Psoas muscle (tissue), 8 donors: Measurements from ENCODE around the gene FANCM. TPM values are rescaled to one million over a fixed set of nuclear protein-coding genes. Genes with fewer than 3 reads are reported as not detected.

Experiments
- ATAC-seq, 4 donors: fragments of 200-7000 bp; cut with Tn5 transposase; one replicate each; pipeline ENCODE4 v1.9.1; 2020; ENCODE audit warnings: moderate library complexity in 3 of 4, mild to moderate bottlenecking in 2 of 4
- DNase-seq, 2 donors: peaks; one replicate each; pipeline ENCODE4 v3.0.0-alpha.2; 2020
- H3K27ac ChIP-seq: fragments of 200-600 bp; one replicate; pipeline ENCODE4 v1.8.0; 2022
- H3K27me3 ChIP-seq, 3 donors: fragments of 200-600 bp in 1 of 3; one replicate each; pipeline versions ENCODE4 v1.6.1 to v1.8.0; 2013 to 2022; ENCODE audit warnings: low read length in 2 of 3, mild to moderate bottlenecking in 2 of 3, moderate library complexity in 1 of 3; ENCODE audit not compliant: insufficient read depth in 3 of 3
- H3K36me3 ChIP-seq, 2 donors: fragments of 200-600 bp in 1 of 2; one replicate each; pipeline versions ENCODE4 v1.6.1 to v1.8.0; 2013 to 2022; ENCODE audit warnings: low read depth in 1 of 2, mild to moderate bottlenecking in 1 of 2, moderate library complexity in 1 of 2; ENCODE audit not compliant: insufficient read depth in 1 of 2
- H3K4me1 ChIP-seq: fragments of 200-600 bp; one replicate; pipeline ENCODE4 v1.8.0; 2022
- H3K4me3 ChIP-seq: fragments of 200-600 bp; one replicate; pipeline ENCODE4 v1.8.0; 2022; ENCODE audit warnings: mild to moderate bottlenecking
- H3K9me3 ChIP-seq: fragments of 200-600 bp; one replicate; pipeline ENCODE4 v1.8.0; 2022
- CTCF ChIP-seq: fragments of 200-600 bp; IDR thresholded peaks from one replicate; pipeline ENCODE4 v1.8.0; 2022; ENCODE audit warnings: antibody characterized with exemption
- WGBS, 3 donors: extraction: QIAGEN DNeasy Blood & Tissue Kit; methylation state at CpG; one replicate each; pipeline versions ENCODE4 v1.1.6 to v1.1.7; 2013; 5-methylcytosine and 5-hydroxymethylcytosine counted together
- intact Hi-C, 2 donors: fragments of 100-400 bp; cut with DNase I; formaldehyde crosslinking; loops; one replicate each; pipeline versions ENCODE4 v1.11.0 to v1.14.2; 2022
- polyA plus RNA-seq, 3 donors: library from polyadenylated mRNA; stranded (reverse); fragments of 200-250 nt; gene quantifications; one replicate each; pipeline ENCODE4 v1.2.3, GENCODE V29; 2013
- total RNA-seq, 4 donors: library from RNA; stranded (reverse); fragmentation: NEBNext Ultra II Directional in 2 of 4; extraction: Animal tissue kit (Norgen Biotek cat#: 25700) in 2 of 4; gene quantifications; one replicate each; pipeline versions ENCODE4 v1.2.1 to v1.2.4, GENCODE V29; 2021 to 2023
- donor health status: healthy with polysubstance abuse.
- donor health status: DM: no; HTN: no; CAD: no; lungs with moderate emphysema.
- donor health status: Bipolar disorder and iron deficiency.
- donor health status: healthy.
- donor health status: DM: yes; HTN: yes; CAD: no.
- donor health status: DM: no; HTN: no; CAD: no.
- donor health status: DM: no; HTN: no; CAD: no.
- donor health status: DM: yes; HTN: yes; CAD: no.

Gene FANCM
- total and polyA plus RNA-seq, 7 donors = 1.0 to 2.4 (median 1.7) TPM

- no peaks in the 10 kb centered on the region for H3K9me3 ChIP-seq
- no peak overlapping the region for H3K27ac ChIP-seq
- H3K27me3 ChIP-seq = no peaks in the 10 kb centered on the region
- no peak overlapping the region for H3K4me3 ChIP-seq
- intact Hi-C loops = no loop called here
- ATAC-seq (no peak), DNase-seq (no peak)
- WGBS, 3 donors = 94 to 98% (median 98%) methylated on average over 1 of the region's 1 CpG
- no peak for TF ChIP-seq CTCF
- H3K4me1 ChIP-seq = peaks cover 4% of the 10 kb centered on the region
- H3K36me3 ChIP-seq = no peaks in the 10 kb centered on the region
Measured at GRCh38 chr14:45246691-45247090, 111.0 kb downstream of the FANCM start.

- 95 to 100% (median 100%) methylated on average over 1 of the region's 1 CpG for WGBS, 3 donors
- no peak for TF ChIP-seq CTCF
- Histone ChIP-seq H3K27me3 (no peaks in the 10 kb centered on the region), H3K27ac (no peak overlapping the region), H3K9me3 (no peaks in the 10 kb centered on the region), H3K4me3 (no peak overlapping the region), H3K4me1 (peaks cover 11% of the 10 kb centered on the region), H3K36me3 (no peaks in the 10 kb centered on the region)
- ATAC-seq (no peak), DNase-seq (no peak)
- intact Hi-C loops = no loop called here
Measured at GRCh38 chr14:45247427-45247826, 111.7 kb downstream of the FANCM start.

GRCh38 chr14:45249856-45250575, 114.3 kb downstream of the FANCM start:
- Histone ChIP-seq H3K27ac (no peak overlapping the region), H3K4me3 (no peak overlapping the region)
- 59 to 67% (median 62%) methylated on average over 5 of the region's 5 CpGs for WGBS, 3 donors

More at GRCh38 chr14:45249856-45250575, 114.3 kb downstream of the FANCM start:
- Histone ChIP-seq H3K4me1 (peaks cover 11% of the 10 kb centered on the region), H3K27me3 (no peaks in the 10 kb centered on the region), H3K9me3 (no peaks in the 10 kb centered on the region), H3K36me3 (no peaks in the 10 kb centered on the region)
- intact Hi-C loops = loop anchor here in 1 of 2 donors (5.0 kb wide), 1 partner anchor 353 kb away; a partner anchor contains a TSS
- ATAC-seq = no peak
- DNase-seq = no peak
- TF ChIP-seq CTCF = no peak

Other genes starting within 250 kb of the FANCM start
- gene KLHL28, start 174.0 kb upstream of the FANCM start, total RNA-seq = 10 to 100 TPM; 10.4 to 15.5 (median 13.0) TPM
- gene KLHL28, start 174.0 kb upstream of the FANCM start, polyA plus RNA-seq = 10 to 100 TPM in 1 of 3 donors, 1 to 10 TPM in 2; 3.3 to 12.2 (median 4.5) TPM
- 10 to 100 TPM in 3 of 4 donors, 1 to 10 TPM in 1; 9.1 to 16.0 (median 11.5) TPM for gene TOGARAM1, start 173.7 kb upstream of the FANCM start, total RNA-seq
- 1 to 10 TPM; 5.1 to 8.7 (median 5.9) TPM for gene TOGARAM1, start 173.7 kb upstream of the FANCM start, polyA plus RNA-seq
- gene PRPF39, start 51.8 kb upstream of the FANCM start, total RNA-seq = 10 to 100 TPM; 13.8 to 32.4 (median 20.2) TPM
- 10 to 100 TPM; 10.1 to 23.4 (median 13.1) TPM for gene PRPF39, start 51.8 kb upstream of the FANCM start, polyA plus RNA-seq
- gene FKBP3, start 1.4 kb upstream of the FANCM start, total RNA-seq = 100 to 1,000 TPM; 169 to 202 (median 185) TPM
- gene FKBP3, start 1.4 kb upstream of the FANCM start, polyA plus RNA-seq = 100 to 1,000 TPM; 132 to 346 (median 260) TPM
- gene MIS18BP1, start 117.3 kb downstream of the FANCM start, total RNA-seq = 1 to 10 TPM; 2.0 to 5.1 (median 3.2) TPM
- 1 to 10 TPM; 1.5 to 3.3 (median 2.3) TPM for gene MIS18BP1, start 117.3 kb downstream of the FANCM start, polyA plus RNA-seq